Fibroblast of peridontal ligament (primary cell): ENCODE results near the gene TRAF7.
"Not testable (repeated sequence)": the region's sequence is repeated elsewhere in the genome, so short reads cannot be mapped to it uniquely, and the experiment has no call there.

Experiments used
- DNase-seq: peaks from one replicate; pipeline ENCODE4 v3.0.0-alpha.2; 2010; ENCODE audit errors: extremely low read depth

TRAF7 gene

DNA sequence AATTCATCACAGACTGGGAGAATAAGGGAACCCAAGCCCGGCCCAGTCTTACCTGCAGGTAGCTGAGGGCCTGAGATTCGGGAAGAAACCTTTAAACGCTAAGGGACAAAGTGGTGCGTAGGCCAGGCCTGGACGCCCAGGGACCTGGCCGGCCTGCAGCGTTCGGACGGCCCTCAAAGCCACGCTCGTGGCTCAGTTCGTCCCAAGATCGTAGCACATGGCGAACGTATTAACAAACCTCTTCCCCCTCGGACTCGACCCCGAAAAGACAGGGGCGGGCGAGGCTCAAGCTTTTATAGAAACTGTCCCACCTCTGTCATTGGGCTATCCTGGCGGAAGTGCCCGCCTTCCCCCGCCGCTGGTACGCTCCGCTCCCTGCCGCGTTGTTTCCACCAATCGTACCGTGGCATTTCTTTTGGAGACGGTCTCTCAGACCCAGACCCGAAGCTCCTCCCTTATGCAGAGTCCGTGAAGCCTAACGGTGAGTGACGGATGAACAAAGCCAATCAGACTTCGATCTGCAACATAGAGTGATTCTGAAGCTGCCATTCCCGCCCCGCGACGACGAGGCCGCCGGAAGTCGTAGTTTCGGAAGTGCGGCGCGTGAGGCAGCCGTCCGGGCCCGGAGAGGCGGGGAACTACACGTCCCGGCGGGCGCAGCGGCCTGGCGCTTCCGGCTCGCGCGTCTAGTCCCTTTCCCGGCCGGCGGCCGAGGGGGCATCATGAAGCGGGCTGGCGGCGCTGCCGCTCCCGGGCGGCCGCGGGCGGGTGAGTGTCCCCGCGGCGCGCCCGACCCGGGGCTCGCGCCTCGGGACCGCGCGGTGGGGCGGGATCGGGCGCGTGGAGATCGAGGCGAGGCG is at the start of gene TRAF7:
Gene TRAF7 (plus strand): TSS at position 692 of the 860 bp plus-strand sequence. CDS start 8,139 bp downstream, outside the sequence.
- peak; percentile 100 for DNase-seq

DNA sequence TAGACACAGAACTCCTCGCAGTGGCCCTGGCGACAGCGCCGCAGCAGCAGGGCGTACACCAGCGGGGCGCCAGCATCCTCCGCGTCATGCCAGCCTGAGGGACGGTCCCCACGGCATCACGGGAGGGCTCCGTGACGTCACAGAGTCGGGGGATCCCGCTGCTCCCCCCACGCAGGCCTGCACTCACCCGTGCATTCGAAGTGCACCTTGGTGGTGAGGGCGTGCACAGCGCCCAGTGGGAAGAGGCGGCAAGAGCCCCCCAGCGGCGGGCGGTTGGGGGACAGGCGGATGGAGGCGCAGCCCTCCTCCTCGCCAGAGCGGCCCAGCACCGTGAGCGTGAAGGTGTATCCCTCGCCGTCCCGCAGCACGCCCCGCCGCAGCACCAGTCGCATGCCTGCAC is 49.4 kb upstream of the TRAF7 start:
- not testable (repeated sequence) for DNase-seq

DNA sequence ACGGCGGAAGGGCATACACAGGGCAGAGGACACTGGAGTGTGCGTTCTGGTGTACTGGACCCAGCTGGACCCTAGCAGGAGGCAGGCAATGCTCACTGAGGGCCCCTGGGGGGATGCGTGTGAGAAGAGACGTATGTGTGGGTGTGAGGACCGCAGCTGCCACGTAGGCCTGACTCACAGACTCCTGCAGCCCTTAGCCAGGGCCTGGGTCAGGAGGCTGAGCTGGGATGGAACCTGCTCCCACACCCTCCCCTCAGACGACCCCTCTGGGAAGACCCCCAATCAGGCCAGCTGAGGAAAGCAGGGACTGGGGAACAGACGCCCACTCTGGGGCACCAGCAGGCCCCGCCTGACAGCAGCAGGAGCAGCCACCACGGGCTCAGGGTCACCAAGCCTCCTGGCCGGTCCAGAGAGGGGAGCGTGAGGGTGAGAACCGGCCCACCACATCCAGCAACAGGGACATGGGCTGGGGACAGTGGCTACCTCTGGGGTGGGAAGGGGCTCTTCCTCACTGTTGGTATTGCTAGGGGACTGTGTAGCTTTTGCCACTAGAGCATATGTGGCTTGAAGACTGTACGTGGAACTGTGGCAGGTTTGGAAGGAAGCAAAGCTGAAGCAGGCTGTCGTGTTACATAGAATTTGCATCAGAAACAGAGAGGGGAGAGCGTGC is 48.3 kb upstream of the TRAF7 start:
- peak; percentile 61 for DNase-seq

DNA sequence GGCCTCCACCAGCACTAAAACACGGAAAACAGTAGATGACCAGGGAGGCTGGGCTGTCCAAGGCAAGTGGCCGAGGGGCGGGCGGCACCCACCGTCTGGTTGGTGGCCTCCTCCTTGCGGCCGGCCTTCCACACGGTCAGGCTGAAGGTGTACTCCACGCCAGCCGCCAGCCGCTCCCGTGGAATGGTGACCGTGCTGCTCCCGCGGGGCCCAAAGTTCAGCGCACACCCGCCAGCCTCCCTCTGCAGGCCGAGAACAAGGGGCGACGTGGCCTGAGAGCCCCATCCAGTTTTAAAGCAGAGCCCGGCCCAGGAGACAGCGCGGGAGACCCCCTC is 47.8 kb upstream of the TRAF7 start:
- not testable (repeated sequence) for DNase-seq

DNA sequence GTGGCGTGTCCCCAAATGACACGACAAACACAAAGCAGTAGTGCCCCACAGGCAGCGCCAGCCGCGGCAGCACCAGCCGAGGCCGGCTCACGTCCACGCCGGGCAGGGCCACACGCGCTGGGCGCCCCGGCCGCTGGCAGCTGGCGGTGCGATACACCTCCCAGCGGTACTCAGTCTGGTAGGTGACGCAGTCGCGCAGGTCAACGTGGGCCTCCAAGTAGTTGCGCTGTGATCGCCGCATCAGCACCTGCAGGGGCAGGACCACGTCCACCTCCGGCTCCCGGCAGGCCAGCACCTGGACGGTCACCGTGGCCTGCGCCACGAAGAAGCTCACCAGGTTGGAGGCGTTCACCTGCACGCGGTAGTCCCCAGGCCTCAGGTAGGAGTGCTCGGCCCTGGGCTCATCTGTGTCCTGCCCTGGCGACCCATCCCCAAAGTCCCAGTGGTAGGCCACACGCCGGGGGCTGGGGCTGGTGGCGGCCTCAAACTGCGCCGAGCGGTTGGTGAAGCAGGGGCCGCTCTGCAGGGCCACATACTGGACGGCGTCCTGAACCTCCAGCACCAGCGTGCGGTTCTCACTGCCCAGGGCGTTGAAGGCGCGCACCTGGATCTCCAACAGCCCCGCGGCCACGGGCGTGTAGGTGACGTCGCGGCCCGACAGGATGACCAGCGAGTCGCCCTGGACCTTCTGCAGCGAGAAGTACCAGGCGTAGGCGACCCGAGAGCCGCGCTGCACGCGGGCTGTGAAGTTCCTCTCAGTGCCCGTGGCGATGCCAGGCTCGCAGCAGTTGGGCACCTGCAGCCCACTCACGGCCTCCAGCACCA is 46.9 kb upstream of the TRAF7 start:
- DNase-seq, result not testable (repeated sequence)

DNA sequence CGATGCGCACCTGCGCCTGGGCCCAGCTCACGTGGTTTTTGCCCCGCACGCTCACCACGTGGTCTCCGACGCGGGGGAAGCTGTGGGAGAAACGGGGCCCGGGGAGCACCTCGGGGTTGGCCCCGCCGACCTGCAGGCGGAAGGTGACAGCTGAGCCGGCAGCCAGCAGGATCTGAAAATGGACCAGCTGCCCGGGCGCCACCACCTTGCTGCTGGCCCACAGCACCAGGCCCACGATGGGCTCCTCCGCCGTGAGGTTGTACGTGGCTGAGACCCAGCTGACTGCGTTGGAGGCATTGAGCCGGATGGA is 46.4 kb upstream of the TRAF7 start:
- not testable (repeated sequence) for DNase-seq

DNA sequence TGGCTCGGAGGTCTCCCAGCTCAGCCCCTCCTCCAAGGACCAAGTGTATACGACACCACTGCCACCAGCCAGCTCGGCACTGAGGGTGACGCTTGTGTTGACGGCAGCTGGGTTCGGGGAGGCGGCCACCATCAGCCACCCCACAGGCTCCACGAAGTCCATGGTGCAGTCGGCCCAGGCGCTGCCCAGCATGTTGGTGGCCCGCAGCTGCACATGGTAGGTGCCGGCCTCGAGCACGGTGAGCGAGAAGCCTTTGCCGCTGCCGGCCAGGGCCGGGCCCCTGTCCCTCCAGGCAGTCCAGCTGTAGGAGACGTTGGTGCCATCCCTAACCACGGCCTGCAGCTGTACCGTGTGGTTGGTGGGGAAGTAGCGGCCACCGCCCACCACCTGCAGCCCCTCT is 45.7 kb upstream of the TRAF7 start:
- DNase-seq, result not testable (repeated sequence)

DNA sequence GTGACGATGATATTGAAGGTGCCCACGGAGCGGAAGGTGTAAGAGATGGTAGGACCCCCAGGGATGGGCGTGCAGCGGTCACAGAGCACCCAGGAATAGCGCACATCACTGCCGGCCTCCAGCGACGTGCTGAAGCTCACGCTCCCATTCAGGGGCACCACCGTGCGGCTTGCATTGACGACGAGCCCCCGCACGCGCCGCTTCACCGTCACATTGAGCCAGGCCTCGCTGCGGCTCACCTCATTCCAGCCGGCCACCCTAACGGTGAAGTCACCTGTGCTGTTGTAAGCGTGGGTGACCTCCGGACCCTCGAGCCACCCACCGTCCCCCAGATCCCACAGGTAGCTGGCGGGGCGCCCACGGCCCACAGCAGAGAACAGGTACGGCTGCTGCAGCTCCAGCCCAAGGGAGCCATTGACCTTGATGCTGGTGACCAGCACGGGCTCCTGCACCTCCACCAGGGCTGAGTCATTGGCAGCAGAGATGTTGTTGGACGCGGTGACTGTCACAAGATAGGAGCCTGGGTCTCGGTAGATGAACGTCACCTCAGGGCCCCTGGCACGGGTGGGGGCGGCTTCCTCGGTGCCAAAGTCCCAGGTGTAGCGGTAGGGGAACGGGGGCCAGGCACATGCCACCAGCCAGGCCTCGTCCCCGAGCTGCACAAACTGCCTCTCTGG is 45.1 kb upstream of the TRAF7 start:
- not testable (repeated sequence) for DNase-seq

DNA sequence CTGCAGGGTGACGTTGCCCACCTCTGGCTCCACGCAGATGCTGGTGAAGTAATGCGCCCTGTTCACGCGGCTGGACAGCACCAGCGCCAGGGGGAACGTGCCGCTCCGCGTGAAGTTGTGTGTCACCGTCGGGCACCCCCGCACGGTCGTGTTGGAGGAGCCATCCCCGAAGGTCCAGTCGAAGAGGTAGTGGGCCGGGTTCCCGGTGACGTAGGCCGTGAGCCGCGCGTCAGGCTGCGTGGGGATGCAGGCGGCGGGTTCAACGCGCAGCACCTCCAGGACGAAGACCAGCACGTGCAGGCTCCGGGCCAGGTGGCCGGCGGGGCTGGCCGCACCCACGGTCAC is 44.6 kb upstream of the TRAF7 start:
- not testable (repeated sequence) for DNase-seq

DNA sequence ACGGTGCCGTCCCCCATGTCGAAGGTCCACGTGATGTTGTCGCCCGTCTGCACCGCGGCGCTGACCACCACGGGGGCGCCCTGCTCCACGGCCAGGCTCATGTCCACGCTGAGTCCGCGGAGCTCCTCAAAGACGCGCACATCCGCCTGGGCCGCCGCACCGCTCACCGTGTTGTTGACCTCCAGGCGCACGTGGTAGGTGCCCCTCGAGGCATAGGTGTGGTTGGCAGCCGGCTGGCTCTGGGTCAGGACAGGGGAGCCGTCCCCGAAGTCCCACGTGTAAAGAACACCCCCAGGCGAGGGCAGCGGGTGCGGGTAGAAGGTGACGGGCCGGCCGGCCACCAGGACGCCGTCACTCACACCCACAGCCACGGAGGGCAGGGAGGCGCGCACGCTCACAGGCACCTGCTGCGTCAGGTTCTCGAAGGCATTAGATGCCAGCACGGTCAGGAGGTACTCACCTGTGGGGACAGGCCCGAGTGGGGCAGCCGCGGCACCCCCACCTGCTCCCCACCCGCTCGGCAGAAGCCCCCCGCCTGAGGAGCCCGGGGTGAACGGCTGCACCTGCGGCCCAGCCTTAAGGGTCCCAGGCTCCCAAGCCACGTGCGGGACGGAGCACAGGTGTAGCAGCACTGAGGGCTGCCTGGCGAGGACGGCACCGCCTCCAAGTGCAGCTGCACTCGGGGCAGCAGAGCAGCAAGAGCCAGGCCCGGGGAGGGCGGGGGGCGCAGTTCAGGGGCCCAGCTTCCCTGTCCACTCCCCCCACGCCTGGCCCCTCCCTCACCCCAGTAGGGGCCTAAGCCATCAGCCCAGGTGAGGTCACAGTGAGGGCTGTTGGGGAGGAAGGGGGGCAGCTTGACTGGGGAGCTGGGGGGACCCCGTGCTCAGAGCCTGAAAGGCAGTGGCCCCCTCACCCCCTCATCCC is 43.9 kb upstream of the TRAF7 start:
- not testable (repeated sequence) for DNase-seq

DNA sequence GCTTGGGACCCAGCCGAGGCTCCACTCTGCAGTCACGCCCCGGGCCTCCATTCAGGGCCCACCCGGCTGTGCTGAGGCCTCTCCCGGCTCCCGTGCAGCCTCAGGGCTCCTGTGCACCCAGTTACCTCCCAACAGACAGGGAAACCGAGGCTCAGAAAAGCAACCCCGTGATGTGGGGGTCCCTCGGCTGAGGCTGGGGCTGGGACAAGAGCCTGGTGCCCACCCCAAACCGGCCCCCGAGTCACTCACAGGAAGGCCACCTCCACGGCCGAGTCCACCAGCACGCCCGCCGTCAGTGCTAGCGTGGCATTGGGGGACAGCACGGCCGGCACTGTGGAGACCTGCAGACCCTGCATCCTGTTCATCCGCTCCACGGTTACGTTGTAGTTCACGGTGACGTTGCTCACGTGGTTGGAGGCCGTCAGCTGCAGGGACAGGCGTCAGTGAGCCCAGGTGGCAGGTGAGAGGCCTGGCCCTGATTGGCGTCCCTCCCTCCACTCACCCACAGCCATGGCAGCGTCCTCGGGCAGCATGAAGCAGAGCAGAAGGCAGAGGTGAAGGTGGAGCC is 43.0 kb upstream of the TRAF7 start:
- DNase-seq, result not testable (repeated sequence)

DNA sequence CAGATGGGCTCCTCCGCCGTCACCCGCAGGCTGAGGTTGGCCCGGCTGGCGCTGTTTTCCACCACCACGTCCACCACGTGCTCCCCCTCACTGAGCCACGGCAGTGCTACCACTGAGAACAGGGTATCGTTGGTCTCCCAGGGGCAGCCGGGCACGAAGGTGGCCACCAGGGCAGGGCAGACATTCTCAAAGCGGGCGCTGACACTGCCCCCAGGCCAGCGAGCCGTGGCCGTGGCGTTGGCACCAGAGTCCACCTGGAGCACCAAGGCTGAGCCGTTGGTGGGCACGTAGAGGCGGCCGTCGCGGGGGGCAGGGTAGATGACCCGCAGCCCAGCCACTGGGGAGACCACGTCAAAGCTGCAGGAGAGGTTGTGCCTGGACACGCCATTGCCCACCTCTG is 41.4 kb upstream of the TRAF7 start:
- DNase-seq, result not testable (repeated sequence)

DNA sequence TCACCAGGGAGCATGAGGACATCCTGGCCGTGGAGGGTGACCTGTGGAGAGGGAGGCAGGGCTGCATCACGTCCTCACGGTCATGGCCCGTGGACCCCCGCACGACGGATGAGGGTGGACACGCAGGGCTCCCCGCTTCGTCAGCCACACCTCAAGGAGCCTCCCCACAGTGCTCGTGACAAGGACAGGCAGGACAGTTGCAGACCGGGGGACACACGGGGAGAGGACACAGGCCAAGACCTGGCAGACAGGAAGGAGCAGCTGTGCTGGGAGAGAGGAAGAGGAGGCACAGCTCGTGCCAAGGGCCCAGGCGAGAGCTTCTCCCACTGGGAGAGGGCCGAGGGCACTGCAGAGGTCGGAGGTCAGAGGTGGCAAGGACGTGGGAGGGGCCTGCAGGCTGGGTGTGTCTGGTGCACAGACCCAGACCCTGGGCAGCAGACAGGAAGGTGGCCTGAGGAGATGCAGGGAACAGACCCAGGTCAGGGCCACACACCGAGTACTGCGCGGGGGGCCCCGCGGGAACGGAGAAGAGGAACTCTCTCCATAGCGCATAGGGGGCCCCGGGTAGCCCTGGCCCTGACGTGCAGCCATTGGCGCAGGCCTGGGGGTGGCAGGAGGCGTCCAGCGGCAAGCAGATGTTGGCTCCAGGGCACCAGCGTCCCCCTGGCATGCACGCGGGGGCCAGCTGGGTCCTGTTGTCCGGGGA is 40.5 kb upstream of the TRAF7 start:
- DNase-seq, result not testable (repeated sequence)

DNA sequence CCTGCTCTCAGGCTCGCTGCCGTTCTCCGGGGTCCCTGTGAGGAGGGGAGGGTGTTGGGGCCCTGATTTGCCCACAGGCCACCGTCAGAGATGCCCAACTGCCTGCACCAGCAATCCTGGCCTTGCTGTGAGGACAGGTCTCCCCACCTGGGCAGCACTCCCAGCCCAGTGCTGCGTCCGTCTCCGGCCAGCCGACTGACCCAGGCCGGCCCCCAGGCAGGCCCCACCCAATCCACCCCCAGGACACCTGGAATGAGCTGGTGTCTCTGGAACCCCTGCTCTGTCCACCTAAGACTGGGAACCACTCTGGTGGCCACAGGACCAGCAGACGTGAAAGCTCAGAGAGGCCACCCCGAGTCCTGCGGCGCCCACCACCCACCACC is 40.0 kb upstream of the TRAF7 start:
- no peak for DNase-seq

DNA sequence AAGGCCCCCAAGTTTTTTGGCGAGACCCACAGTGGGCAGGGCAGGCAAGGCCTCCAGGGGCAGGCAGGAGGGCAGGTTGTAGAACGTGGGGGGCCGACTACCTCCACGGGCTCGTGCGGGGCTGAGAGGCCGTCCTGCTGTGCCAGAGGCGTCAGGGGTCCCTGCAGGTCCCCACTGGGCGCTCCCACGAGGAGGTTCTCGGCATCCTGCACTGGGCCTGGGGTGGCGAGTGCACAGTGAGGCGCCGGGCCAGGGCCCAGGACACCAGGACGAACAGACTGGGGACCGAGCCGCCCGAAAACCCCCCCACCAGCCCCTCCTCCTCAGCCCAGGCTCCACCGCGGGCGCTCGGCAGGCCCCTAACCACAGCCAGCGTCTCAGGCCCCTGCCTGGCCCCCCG is 39.2 kb upstream of the TRAF7 start:
- not testable (repeated sequence) for DNase-seq

DNA sequence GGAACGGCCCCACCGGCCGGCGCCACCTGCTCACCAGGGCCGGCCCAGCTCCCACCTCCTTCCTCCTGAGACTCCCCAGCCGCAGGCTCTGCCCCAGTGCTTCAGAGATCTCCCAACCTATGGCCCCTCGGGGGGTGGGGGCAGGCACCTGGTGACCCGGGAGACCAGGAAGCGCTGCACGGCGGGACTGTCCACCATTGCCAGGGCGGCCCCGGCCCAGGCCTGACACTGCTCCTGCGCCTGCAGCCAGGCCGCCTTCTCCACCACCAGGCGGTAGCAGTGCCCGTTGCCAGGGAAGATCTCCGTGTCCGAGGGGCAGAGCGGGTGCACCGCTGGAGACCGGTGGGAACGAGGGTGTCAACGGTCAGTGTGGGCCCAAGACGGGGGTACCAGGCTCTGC is 38.2 kb upstream of the TRAF7 start:
- DNase-seq, result not testable (repeated sequence)

DNA sequence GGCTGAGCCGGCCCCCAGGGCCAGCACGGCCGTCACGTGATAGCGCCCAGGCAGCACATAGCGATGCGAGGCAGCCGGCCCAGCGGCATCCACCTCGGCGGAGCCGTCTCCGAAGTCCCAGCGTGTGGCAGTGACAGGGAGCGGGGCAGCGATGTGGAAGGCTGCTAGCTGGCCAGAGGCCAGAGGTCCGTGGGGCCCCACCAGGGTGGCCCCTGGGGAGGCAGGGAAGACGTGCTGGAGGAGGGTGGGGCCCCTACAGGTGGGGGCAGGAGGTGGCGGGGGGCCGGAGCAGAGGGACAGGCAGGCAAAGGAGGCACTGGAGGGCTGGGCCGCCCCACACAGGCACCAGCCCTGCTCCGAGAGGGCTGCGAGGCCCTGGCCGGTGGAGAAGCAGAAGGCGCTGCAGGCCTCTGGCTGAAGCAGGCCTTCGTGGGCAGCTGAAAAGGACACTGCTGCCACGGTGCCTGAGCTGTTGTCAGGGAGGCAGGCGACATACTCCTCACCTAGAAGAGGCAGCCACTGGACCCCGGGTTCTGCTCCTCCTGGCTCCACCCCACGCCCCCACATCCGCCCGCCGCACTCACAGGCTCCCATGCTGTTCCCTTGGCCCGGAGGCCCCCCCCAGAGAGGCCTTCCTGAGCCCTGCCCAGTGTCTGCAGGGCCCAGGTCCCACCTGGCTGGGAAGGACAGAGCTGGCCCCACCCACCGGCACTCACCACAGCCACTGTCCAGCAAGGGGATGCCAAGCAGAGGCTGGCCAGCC is 37.4 kb upstream of the TRAF7 start:
- DNase-seq, result not testable (repeated sequence)

DNA sequence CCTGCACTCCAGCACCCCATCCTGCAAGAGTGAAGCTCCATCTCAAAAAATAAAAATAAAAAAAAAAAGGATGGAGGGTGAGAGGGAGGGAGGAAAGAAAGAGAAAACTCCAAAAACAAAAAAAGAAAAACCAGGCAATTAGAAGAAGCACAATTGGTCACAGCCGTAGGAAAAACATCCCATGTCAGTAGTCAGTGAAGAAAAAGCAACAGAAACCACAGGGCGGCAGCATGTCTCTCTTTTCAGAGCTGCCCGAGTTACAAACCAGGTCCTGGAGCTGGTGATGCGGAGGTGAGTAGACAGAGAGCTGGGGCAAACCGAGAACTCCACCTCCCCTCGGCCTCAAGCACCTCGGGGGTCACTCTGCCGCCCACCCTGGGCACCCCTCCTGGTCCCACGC is 34.3 kb upstream of the TRAF7 start:
- DNase-seq, result peak; percentile 69

DNA sequence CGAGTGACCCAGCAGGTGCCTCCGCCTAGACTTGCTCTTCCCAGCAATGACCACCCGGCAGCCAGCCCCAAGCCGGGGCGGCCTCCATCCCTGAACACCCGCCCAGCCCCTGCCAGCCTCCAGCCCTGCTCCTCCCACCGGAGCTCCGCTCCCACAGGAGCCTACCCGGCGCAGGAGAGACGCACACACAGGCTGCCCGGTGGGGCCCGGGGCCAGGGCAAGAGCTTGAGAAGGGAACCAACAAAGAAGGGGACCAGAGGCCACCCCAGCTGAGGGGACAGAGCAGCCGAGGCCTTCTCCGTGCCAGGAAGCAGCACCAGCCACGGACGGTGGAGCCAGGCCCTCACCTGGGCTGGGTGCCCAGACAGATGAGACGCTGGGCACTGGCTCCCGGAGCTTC is 33.7 kb upstream of the TRAF7 start:
- DNase-seq, result no peak
